ENCODE data around the gene CLCNKB.
A peak's percentile ranks its signal among the peaks of the same experiment; 100 is the strongest.

CLCNKB gene

DNA sequence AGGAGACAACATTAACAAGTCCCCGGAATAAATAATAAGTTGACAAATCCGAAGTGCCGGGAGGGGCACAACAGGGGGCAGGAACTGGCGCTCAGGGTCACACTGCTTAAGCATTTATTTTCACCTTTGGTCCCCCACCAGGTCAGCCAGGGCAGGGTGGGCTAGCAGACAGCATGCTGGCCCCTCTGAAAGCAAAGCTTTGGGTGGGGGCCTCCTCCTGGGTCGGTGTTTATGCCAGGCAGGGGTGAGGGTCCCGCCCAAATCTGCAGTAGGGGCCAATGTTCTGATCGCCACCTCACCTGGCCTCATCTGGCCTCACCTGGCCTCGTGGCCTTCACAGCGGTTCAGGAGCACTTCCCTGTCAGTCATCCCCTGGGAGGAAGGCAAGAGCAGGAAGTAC lies 38.1 kb downstream of the CLCNKB start:
- no peaks in the 10 kb centered on the region for H3K36me3 ChIP-seq (replicated peaks)
- DNase-seq = no peak
- in situ Hi-C loops (cut with HindIII; ENCODE audit: low pct_ligation_motif_present, low sequenced_read_pairs) = no loop called here
- no peak overlapping the region for H3K27ac ChIP-seq
- no peaks in the 10 kb centered on the region for H3K27me3 ChIP-seq (replicated peaks)
- H3K4me3 ChIP-seq (ENCODE audit: low read depth, low read length) = no peak overlapping the region
- TF ChIP-seq, protein P1, sequence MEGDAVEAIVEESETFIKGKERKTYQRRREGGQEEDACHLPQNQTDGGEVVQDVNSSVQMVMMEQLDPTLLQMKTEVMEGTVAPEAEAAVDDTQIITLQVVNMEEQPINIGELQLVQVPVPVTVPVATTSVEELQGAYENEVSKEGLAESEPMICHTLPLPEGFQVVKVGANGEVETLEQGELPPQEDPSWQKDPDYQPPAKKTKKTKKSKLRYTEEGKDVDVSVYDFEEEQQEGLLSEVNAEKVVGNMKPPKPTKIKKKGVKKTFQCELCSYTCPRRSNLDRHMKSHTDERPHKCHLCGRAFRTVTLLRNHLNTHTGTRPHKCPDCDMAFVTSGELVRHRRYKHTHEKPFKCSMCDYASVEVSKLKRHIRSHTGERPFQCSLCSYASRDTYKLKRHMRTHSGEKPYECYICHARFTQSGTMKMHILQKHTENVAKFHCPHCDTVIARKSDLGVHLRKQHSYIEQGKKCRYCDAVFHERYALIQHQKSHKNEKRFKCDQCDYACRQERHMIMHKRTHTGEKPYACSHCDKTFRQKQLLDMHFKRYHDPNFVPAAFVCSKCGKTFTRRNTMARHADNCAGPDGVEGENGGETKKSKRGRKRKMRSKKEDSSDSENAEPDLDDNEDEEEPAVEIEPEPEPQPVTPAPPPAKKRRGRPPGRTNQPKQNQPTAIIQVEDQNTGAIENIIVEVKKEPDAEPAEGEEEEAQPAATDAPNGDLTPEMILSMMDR (IDR thresholded peaks at IDR 0.05; ENCODE audit: low read depth, low read length, missing control alignments) = no peak

DNA sequence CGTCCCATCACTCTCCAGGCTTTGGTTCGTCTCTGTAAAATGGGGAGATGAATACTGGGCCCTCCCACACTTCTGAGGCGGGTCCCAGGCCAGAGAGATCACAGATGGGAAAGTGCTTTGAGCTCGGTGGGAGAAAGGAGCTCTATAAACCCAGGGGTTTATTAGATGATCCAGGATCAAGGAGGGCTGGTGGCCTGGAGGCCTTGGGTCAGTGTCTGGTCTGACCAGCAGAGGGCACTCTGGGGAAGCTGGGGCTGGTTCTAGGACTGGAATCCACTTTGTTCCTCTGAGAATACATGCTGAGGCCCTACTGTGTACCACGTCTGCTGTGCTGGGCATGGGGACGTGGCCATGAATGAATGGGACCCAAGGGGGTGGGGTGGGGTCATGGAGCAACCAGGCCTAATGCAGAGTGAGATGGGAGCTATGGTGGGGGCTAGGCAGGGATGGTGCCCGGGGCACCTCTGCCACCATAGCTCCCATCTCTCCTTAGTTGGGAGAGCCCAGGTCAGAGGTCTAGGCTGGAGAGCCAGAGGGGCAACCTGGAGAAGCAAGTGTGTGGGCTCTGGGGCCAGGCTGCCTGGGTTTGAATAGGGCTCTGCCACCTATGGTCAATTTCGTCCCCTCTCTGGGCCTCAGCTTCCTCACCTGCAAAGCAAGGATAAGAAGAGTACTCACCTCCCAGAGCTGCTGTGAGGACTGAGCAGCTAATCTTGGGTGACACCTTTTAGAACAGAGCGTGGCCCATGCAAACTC lies 38.9 kb downstream of the CLCNKB start:
- no peaks in the 10 kb centered on the region for H3K27me3 ChIP-seq (replicated peaks)
- peak; percentile 53 for DNase-seq
- TF ChIP-seq, protein P1 (IDR thresholded peaks at IDR 0.05; ENCODE audit: low read depth, low read length, missing control alignments) = peak; percentile 98
- no peak overlapping the region for H3K27ac ChIP-seq
- no peaks in the 10 kb centered on the region for H3K36me3 ChIP-seq (replicated peaks)
- in situ Hi-C loops (cut with HindIII; ENCODE audit: low pct_ligation_motif_present, low sequenced_read_pairs) = no loop called here
- no peak overlapping the region for H3K4me3 ChIP-seq (ENCODE audit: low read depth, low read length)

DNA sequence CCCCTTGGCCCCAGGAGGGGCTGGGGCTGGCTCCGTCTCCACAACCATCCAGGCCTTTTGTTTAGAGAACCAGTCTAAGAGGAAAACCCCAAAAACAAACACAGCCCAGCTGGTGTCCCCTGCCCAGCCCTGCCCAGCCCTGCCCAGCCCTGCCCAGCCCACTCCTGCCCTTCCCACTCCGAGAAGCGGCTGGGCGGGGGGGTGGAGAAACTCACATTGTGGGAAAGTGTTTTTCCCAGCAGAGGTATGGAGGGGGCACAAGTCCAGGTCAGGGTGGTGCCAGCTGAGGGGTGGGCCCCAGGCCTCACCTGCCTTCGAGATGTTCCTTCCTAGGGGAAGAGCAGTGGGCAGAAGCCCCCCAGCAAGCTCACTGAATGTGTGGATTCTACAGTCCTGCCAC lies 39.9 kb downstream of the CLCNKB start:
- in situ Hi-C loops (cut with HindIII; ENCODE audit: low pct_ligation_motif_present, low sequenced_read_pairs) = no loop called here
- Histone ChIP-seq H3K27me3 (replicated peaks) (no peaks in the 10 kb centered on the region), H3K27ac (no peak overlapping the region), H3K36me3 (replicated peaks) (no peaks in the 10 kb centered on the region), H3K4me3 (ENCODE audit: low read depth, low read length) (no peak overlapping the region)
- no peak for DNase-seq
- TF ChIP-seq, protein P1 (IDR thresholded peaks at IDR 0.05; ENCODE audit: low read depth, low read length, missing control alignments) = no peak

DNA sequence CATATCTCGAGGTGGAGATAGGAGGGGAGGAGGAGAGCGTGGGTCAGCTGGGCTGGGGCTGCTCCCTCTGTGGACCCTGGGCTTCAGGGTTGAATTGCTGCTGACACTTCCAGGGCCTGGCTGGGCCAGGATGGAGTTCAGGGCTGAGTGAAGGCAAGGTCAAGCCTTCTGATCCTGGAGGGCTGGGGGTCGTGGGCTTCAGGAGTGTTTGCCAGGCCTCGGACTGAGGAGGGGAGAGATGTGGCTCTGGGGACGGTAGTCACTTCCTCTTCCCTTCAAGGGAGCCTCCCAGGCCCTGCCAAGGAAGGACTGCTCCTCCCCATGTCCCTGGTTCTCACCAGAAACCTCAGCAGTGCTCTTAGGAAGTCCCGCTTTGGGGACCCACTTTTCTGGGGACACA lies 41.9 kb downstream of the CLCNKB start:
- no peak overlapping the region for H3K4me3 ChIP-seq (ENCODE audit: low read depth, low read length)
- in situ Hi-C loops (cut with HindIII; ENCODE audit: low pct_ligation_motif_present, low sequenced_read_pairs) = no loop called here
- H3K27ac ChIP-seq = no peak overlapping the region
- no peaks in the 10 kb centered on the region for H3K36me3 ChIP-seq (replicated peaks)
- DNase-seq = no peak
- TF ChIP-seq, protein P1 (IDR thresholded peaks at IDR 0.05; ENCODE audit: low read depth, low read length, missing control alignments) = no peak
- no peaks in the 10 kb centered on the region for H3K27me3 ChIP-seq (replicated peaks)

DNA sequence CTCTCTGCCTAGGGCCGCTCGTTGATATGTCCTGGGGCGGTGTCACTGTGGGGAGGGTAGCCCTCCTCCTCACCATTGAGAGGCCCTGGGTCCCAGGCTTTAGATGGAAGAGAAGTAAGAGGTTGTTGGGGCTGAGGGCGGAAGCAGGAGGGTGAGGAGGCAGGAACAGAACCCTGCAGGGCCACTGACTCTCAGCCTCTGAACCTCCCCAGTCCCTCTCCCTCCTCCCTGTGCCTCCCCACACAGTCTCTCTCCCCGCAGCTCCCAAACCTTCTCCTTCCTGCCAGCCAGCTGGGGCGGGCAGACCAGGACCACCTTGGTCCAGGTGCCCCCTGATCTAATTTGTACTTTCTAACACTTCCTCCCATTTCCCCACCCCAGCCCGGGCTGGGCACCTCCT lies 44.2 kb downstream of the CLCNKB start:
- Histone ChIP-seq H3K27ac (no peak overlapping the region), H3K4me3 (ENCODE audit: low read depth, low read length) (no peak overlapping the region), H3K27me3 (replicated peaks) (no peaks in the 10 kb centered on the region), H3K36me3 (replicated peaks) (no peaks in the 10 kb centered on the region)
- in situ Hi-C loops (cut with HindIII; ENCODE audit: low pct_ligation_motif_present, low sequenced_read_pairs) = no loop called here
- no peak for DNase-seq
- TF ChIP-seq, protein P1 (IDR thresholded peaks at IDR 0.05; ENCODE audit: low read depth, low read length, missing control alignments) = no peak
